Thyroid gland (tissue), 4 donors: ENCODE measurements around the gene ACP7.

Experiments used
- CTCF ChIP-seq, 6 experiments: fragments of 200-600 bp in 3 of 6; fragments of 450-650 bp in 3 of 6; sonication (generic) in 3 of 6; IDR thresholded peaks; one replicate each; pipeline ENCODE4 v1.5.1; 2016 to 2019; ENCODE audit warnings: antibody characterized with exemption in 6 of 6, mild to moderate bottlenecking in 2 of 6, inconsistent platforms in 1 of 6, moderate library complexity in 1 of 6
- POLR2A ChIP-seq, 2 donors: fragments of 450-650 bp; IDR thresholded peaks; one replicate each; pipeline ENCODE4 v1.6.1; 2017; ENCODE audit warnings: antibody characterized with exemption in 2 of 2, mild to moderate bottlenecking in 2 of 2, moderate library complexity in 1 of 2

- TF ChIP-seq CTCF (IDR thresholded peaks at IDR 0.05) (no peak), POLR2A (IDR thresholded peaks at IDR 0.05) (no peak)
Observed at GRCh38 chr19:39080431-39080830, 3.7 kb upstream of the ACP7 start.
